HCT116 (cell line): ENCODE results near the gene KLHDC7B.

Experiments
- JUND ChIP-seq: IDR thresholded peaks from 2 replicates; pipeline ENCODE4 v1.6.1; 2012
- POLR2A ChIP-seq: IDR thresholded peaks from 2 replicates; pipeline ENCODE4 v1.7.0; 2011; ENCODE audit warnings: borderline replicate concordance; ENCODE audit not compliant: insufficient read depth, insufficient read length; ENCODE audit errors: extremely low read depth
- TF ChIP-seq, protein P1 (sequence below), 3 experiments: fragments of 200-600 bp in 1 of 3; sonication (generic) in 1 of 3; IDR thresholded peaks in 2 of 3; conservative IDR thresholded peaks in 1 of 3; 2 replicates each; pipeline ENCODE4 v1.5.1; 2012 to 2017; ENCODE audit warnings: low read depth in 2 of 3, low read length in 2 of 3, antibody characterized with exemption in 1 of 3, borderline replicate concordance in 1 of 3, control low read depth in 1 of 3, mild to moderate bottlenecking in 1 of 3, mixed read lengths in 1 of 3, mixed run types in 1 of 3, moderate library complexity in 1 of 3; ENCODE audit not compliant: insufficient read depth in 1 of 3
- TF ChIP-seq, protein P2 (sequence below): IDR thresholded peaks from 2 replicates; pipeline ENCODE4 v1.6.1; 2012; ENCODE audit warnings: low read depth

DNA sequence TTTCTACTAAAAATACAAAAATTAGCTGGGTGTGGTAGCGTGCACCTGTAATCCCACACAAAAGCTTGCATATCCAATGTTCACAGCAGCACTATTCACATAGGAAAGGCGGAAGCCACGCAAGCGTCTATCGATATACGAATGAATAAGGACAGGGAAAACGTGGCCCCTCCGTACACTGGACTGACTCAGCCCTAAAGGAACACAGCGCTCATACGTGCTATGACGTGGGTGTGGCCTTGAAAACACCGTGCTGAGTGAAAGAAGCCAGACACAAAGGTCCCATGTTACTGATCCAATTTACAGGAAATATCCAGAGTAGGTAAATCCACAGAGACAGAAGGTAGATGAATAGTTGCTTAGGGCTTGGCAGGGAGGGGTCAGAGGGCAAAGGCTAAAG is 45.2 kb upstream of the KLHDC7B start:
- TF ChIP-seq, protein P1, sequence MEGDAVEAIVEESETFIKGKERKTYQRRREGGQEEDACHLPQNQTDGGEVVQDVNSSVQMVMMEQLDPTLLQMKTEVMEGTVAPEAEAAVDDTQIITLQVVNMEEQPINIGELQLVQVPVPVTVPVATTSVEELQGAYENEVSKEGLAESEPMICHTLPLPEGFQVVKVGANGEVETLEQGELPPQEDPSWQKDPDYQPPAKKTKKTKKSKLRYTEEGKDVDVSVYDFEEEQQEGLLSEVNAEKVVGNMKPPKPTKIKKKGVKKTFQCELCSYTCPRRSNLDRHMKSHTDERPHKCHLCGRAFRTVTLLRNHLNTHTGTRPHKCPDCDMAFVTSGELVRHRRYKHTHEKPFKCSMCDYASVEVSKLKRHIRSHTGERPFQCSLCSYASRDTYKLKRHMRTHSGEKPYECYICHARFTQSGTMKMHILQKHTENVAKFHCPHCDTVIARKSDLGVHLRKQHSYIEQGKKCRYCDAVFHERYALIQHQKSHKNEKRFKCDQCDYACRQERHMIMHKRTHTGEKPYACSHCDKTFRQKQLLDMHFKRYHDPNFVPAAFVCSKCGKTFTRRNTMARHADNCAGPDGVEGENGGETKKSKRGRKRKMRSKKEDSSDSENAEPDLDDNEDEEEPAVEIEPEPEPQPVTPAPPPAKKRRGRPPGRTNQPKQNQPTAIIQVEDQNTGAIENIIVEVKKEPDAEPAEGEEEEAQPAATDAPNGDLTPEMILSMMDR (IDR thresholded peaks at IDR 0.05 in 2 of 3, conservative IDR thresholded peaks at IDR 0.05 in 1 of 3; ENCODE audit: borderline replicate concordance in 1 of 3, insufficient read depth in 1 of 3, low read depth in 2 of 3, low read length in 2 of 3) = no peak
- TF ChIP-seq POLR2A (no peak), JUND (no peak)
- TF ChIP-seq, protein P2, sequence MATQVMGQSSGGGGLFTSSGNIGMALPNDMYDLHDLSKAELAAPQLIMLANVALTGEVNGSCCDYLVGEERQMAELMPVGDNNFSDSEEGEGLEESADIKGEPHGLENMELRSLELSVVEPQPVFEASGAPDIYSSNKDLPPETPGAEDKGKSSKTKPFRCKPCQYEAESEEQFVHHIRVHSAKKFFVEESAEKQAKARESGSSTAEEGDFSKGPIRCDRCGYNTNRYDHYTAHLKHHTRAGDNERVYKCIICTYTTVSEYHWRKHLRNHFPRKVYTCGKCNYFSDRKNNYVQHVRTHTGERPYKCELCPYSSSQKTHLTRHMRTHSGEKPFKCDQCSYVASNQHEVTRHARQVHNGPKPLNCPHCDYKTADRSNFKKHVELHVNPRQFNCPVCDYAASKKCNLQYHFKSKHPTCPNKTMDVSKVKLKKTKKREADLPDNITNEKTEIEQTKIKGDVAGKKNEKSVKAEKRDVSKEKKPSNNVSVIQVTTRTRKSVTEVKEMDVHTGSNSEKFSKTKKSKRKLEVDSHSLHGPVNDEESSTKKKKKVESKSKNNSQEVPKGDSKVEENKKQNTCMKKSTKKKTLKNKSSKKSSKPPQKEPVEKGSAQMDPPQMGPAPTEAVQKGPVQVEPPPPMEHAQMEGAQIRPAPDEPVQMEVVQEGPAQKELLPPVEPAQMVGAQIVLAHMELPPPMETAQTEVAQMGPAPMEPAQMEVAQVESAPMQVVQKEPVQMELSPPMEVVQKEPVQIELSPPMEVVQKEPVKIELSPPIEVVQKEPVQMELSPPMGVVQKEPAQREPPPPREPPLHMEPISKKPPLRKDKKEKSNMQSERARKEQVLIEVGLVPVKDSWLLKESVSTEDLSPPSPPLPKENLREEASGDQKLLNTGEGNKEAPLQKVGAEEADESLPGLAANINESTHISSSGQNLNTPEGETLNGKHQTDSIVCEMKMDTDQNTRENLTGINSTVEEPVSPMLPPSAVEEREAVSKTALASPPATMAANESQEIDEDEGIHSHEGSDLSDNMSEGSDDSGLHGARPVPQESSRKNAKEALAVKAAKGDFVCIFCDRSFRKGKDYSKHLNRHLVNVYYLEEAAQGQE = no peak
